Gastroesophageal sphincter (tissue), 3 donors: ENCODE results near the gene RTN4R.

Source experiments
- CTCF ChIP-seq, 4 experiments: fragments of 200-600 bp in 2 of 4; fragments of 450-650 bp in 2 of 4; sonication (generic) in 1 of 4; IDR thresholded peaks; one replicate each; pipeline ENCODE4 v1.5.1; 2017 to 2019; ENCODE audit warnings: antibody characterized with exemption in 4 of 4, mild to moderate bottlenecking in 2 of 4, moderate library complexity in 2 of 4
- EP300 ChIP-seq: sonication (generic); formaldehyde crosslinking; IDR thresholded peaks from one replicate; pipeline ENCODE4 v1.6.1; 2017; ENCODE audit warnings: antibody characterized with exemption, mild to moderate bottlenecking
- POLR2AphosphoS5 ChIP-seq: sonication (generic); formaldehyde crosslinking; IDR thresholded peaks from one replicate; pipeline ENCODE4 v1.6.1; 2017; ENCODE audit warnings: antibody characterized with exemption

GRCh38 chr22:20291604-20292063 is 23.5 kb upstream of the RTN4R start:
- TF ChIP-seq EP300 (no peak), CTCF (IDR thresholded peaks at IDR 0.05) (no peak), POLR2AphosphoS5 (no peak)
